Activated naive CD8-positive, alpha-beta T cell treated with anti-CD3 and anti-CD28 coated beads, Interleukin-2, amount 50 U/mL, for 24 hours (primary cell): ENCODE measurements around the gene STAT5B.
"Not testable (repeated sequence)": the region's sequence is repeated elsewhere in the genome, so short reads cannot be mapped to it uniquely, and the experiment has no call there.

Experiments used
- ATAC-seq: fragments of 150-1000 bp; cut with Tn5 transposase; one replicate; pipeline ENCODE4 v1.10.0; 2021
- DNase-seq: peaks from one replicate; pipeline ENCODE4 v3.0.0; 2021
- H3K27ac Mint-ChIP-seq: one replicate; pipeline ENCODE4 v1.8.0; 2021; ENCODE audit warnings: mild to moderate bottlenecking, mixed read lengths
- H3K27me3 Mint-ChIP-seq: one replicate; pipeline ENCODE4 v1.8.0; 2021; ENCODE audit warnings: mixed read lengths
- H3K36me3 Mint-ChIP-seq: one replicate; pipeline ENCODE4 v1.8.0; 2021; ENCODE audit warnings: low read depth, mixed read lengths
- H3K4me1 Mint-ChIP-seq: one replicate; pipeline ENCODE4 v1.8.0; 2021; ENCODE audit warnings: mixed read lengths
- H3K4me3 Mint-ChIP-seq: one replicate; pipeline ENCODE4 v1.8.0; 2021; ENCODE audit warnings: mild to moderate bottlenecking, moderate library complexity, mixed read lengths
- H3K9me3 Mint-ChIP-seq: one replicate; pipeline ENCODE4 v1.8.0; 2021; ENCODE audit warnings: mixed read lengths

The STAT5B gene

GRCh38 chr17:42271779-42272035 lies 4.5 kb downstream of the STAT5B start:
- H3K27ac Mint-ChIP-seq = peak overlapping the region; percentile 94
- DNase-seq (no peak), ATAC-seq (no peak)
- no peaks in the 10 kb centered on the region for H3K27me3 Mint-ChIP-seq
- H3K4me1 Mint-ChIP-seq = peaks cover 80% of the 10 kb centered on the region
- peaks cover 35% of the 10 kb centered on the region for H3K36me3 Mint-ChIP-seq
- no peaks in the 10 kb centered on the region for H3K9me3 Mint-ChIP-seq
- H3K4me3 Mint-ChIP-seq = peak overlapping the region; percentile 95

- Mint-ChIP-seq H3K9me3 (no peaks in the 10 kb centered on the region), H3K4me3 (peak overlapping the region; percentile 95), H3K27me3 (no peaks in the 10 kb centered on the region), H3K36me3 (peaks cover 38% of the 10 kb centered on the region), H3K4me1 (peaks cover 84% of the 10 kb centered on the region), H3K27ac (peak overlapping the region; percentile 94)
- ATAC-seq (peak; percentile 7), DNase-seq (no peak)
These were observed 5.0 kb downstream of the STAT5B start for GRCh38 chr17:42271006-42271778.

GRCh38 chr17:42270596-42270995 lies 5.6 kb downstream of the STAT5B start:
- ATAC-seq (no peak), DNase-seq (no peak)
- no peaks in the 10 kb centered on the region for H3K27me3 Mint-ChIP-seq
- peaks cover 87% of the 10 kb centered on the region for H3K4me1 Mint-ChIP-seq
- H3K4me3 Mint-ChIP-seq = peak overlapping the region; percentile 50
- H3K9me3 Mint-ChIP-seq = no peaks in the 10 kb centered on the region
- H3K27ac Mint-ChIP-seq = peak overlapping the region; percentile 94
- H3K36me3 Mint-ChIP-seq = peaks cover 39% of the 10 kb centered on the region

- H3K4me3 Mint-ChIP-seq = peak overlapping the region; percentile 51
These were observed 6.0 kb downstream of the STAT5B start for GRCh38 chr17:42270170-42270535.

GRCh38 chr17:42268236-42268635 lies 8.0 kb downstream of the STAT5B start:
- Mint-ChIP-seq H3K36me3 (peaks cover 26% of the 10 kb centered on the region), H3K27ac (peak overlapping the region; percentile 94), H3K4me1 (peaks cover 80% of the 10 kb centered on the region), H3K4me3 (peak overlapping the region; percentile 33), H3K9me3 (no peaks in the 10 kb centered on the region), H3K27me3 (no peaks in the 10 kb centered on the region)
- ATAC-seq (no peak), DNase-seq (no peak)

More at GRCh38 chr17:42270170-42270535, 6.0 kb downstream of the STAT5B start:
- peaks cover 38% of the 10 kb centered on the region for H3K36me3 Mint-ChIP-seq
- H3K9me3 Mint-ChIP-seq = no peaks in the 10 kb centered on the region
- H3K27ac Mint-ChIP-seq = peak overlapping the region; percentile 94
- no peaks in the 10 kb centered on the region for H3K27me3 Mint-ChIP-seq
- ATAC-seq (no peak), DNase-seq (no peak)
- peaks cover 87% of the 10 kb centered on the region for H3K4me1 Mint-ChIP-seq

- Mint-ChIP-seq H3K36me3 (peaks cover 26% of the 10 kb centered on the region), H3K9me3 (no peaks in the 10 kb centered on the region), H3K4me3 (peak overlapping the region; percentile 61), H3K27me3 (no peaks in the 10 kb centered on the region), H3K27ac (peak overlapping the region; percentile 94), H3K4me1 (peaks cover 71% of the 10 kb centered on the region)
- ATAC-seq (peak; percentile 96), DNase-seq (peak; percentile 35)
These were observed 9.0 kb downstream of the STAT5B start for GRCh38 chr17:42266918-42267766.

GRCh38 chr17:42266462-42266861 lies 9.7 kb downstream of the STAT5B start:
- H3K27ac Mint-ChIP-seq = peak overlapping the region; percentile 94
- peaks cover 64% of the 10 kb centered on the region for H3K4me1 Mint-ChIP-seq
- H3K4me3 Mint-ChIP-seq = peak overlapping the region; percentile 61
- ATAC-seq = no peak
- H3K9me3 Mint-ChIP-seq = no peaks in the 10 kb centered on the region
- DNase-seq = no peak
- H3K27me3 Mint-ChIP-seq = no peaks in the 10 kb centered on the region
- H3K36me3 Mint-ChIP-seq = peaks cover 26% of the 10 kb centered on the region

GRCh38 chr17:42264366-42264765 lies 11.8 kb downstream of the STAT5B start:
- Mint-ChIP-seq H3K4me1 (peaks cover 52% of the 10 kb centered on the region), H3K36me3 (peaks cover 21% of the 10 kb centered on the region)
- H3K27ac Mint-ChIP-seq, H3K4me3 Mint-ChIP-seq, H3K9me3 Mint-ChIP-seq, ATAC-seq, H3K27me3 Mint-ChIP-seq, DNase-seq: not testable (repeated sequence)

GRCh38 chr17:42260318-42260717 lies 15.9 kb downstream of the STAT5B start:
- no peak for DNase-seq
- no peaks in the 10 kb centered on the region for H3K9me3 Mint-ChIP-seq
- H3K4me3 Mint-ChIP-seq = no peak overlapping the region
- peaks cover 25% of the 10 kb centered on the region for H3K4me1 Mint-ChIP-seq
- peaks cover 4% of the 10 kb centered on the region for H3K36me3 Mint-ChIP-seq
- no peak for ATAC-seq
- no peak overlapping the region for H3K27ac Mint-ChIP-seq
- H3K27me3 Mint-ChIP-seq = no peaks in the 10 kb centered on the region

GRCh38 chr17:42255445-42255844 lies 20.7 kb downstream of the STAT5B start:
- H3K27ac Mint-ChIP-seq = peak overlapping the region; percentile 53
- no peaks in the 10 kb centered on the region for H3K27me3 Mint-ChIP-seq

GRCh38 chr17:42253578-42253977 lies 22.6 kb downstream of the STAT5B start:
- H3K4me1 Mint-ChIP-seq = peaks cover 63% of the 10 kb centered on the region
- H3K9me3 Mint-ChIP-seq = no peaks in the 10 kb centered on the region
- no peak for DNase-seq
- ATAC-seq = no peak
- peak overlapping the region; percentile 45 for H3K27ac Mint-ChIP-seq
- H3K27me3 Mint-ChIP-seq = no peaks in the 10 kb centered on the region
- no peak overlapping the region for H3K4me3 Mint-ChIP-seq
- peaks cover 2% of the 10 kb centered on the region for H3K36me3 Mint-ChIP-seq

More at GRCh38 chr17:42255445-42255844, 20.7 kb downstream of the STAT5B start:
- ATAC-seq (no peak), DNase-seq (no peak)
- peaks cover 51% of the 10 kb centered on the region for H3K4me1 Mint-ChIP-seq
- H3K36me3 Mint-ChIP-seq = peaks cover 1% of the 10 kb centered on the region
- no peaks in the 10 kb centered on the region for H3K9me3 Mint-ChIP-seq
- H3K4me3 Mint-ChIP-seq = no peak overlapping the region

GRCh38 chr17:42252597-42253550 lies 23.3 kb downstream of the STAT5B start:
- H3K27me3 Mint-ChIP-seq = no peaks in the 10 kb centered on the region
- no peak overlapping the region for H3K4me3 Mint-ChIP-seq
- no peak for DNase-seq
- H3K27ac Mint-ChIP-seq = peak overlapping the region; percentile 45
- no peaks in the 10 kb centered on the region for H3K9me3 Mint-ChIP-seq
- ATAC-seq = no peak
- H3K36me3 Mint-ChIP-seq = peaks cover 3% of the 10 kb centered on the region
- H3K4me1 Mint-ChIP-seq = peaks cover 70% of the 10 kb centered on the region

- Mint-ChIP-seq H3K9me3 (no peaks in the 10 kb centered on the region), H3K4me3 (no peak overlapping the region), H3K27me3 (no peaks in the 10 kb centered on the region), H3K27ac (peak overlapping the region; percentile 98), H3K4me1 (peaks cover 81% of the 10 kb centered on the region), H3K36me3 (peaks cover 3% of the 10 kb centered on the region)
- no peak for DNase-seq
- no peak for ATAC-seq
These were observed 25.1 kb downstream of the STAT5B start for GRCh38 chr17:42251115-42251514.
